ENCODE measurements around the gene HS6ST1. TPM values are rescaled to one million over a fixed set of nuclear protein-coding genes. Genes with fewer than 3 reads are reported as not detected.

The HS6ST1 gene
- total and polyA plus RNA-seq, 5 experiments from 2014 or later = 3.2 to 15.2 (median 4.2) TPM

GRCh38 chr2:128250229-128251025, 68.2 kb downstream of the HS6ST1 start:
- H3K4me3 Mint-ChIP-seq = no peak overlapping the region
- peaks cover 2 to 9% (median 3%) of the 10 kb centered on the region in 4 donors for H3K4me1 Mint-ChIP-seq
- no peaks in the 10 kb centered on the region for H3K36me3 Mint-ChIP-seq
- no peaks in the 10 kb centered on the region for H3K9me3 Mint-ChIP-seq
- no peak overlapping the region for H3K27ac Mint-ChIP-seq
- H3K27me3 Mint-ChIP-seq = peaks cover 0 to 3% (median 0%) of the 10 kb centered on the region in 5 donors
- POLR2A ChIA-PET = no interaction called here
- ATAC-seq = no peak
- no peak for DNase-seq

- no peak for DNase-seq
- Mint-ChIP-seq H3K27me3 (peaks cover 0 to 3% (median 0%) of the 10 kb centered on the region in 5 donors), H3K27ac (no peak overlapping the region), H3K9me3 (no peaks in the 10 kb centered on the region), H3K4me1 (peaks cover 2 to 9% (median 3%) of the 10 kb centered on the region in 4 donors), H3K4me3 (no peak overlapping the region), H3K36me3 (no peaks in the 10 kb centered on the region)
- ATAC-seq = no peak
- POLR2A ChIA-PET = no interaction called here
Measured at GRCh38 chr2:128249555-128249954, 69.1 kb downstream of the HS6ST1 start.

GRCh38 chr2:128245813-128246212, 72.9 kb downstream of the HS6ST1 start:
- Mint-ChIP-seq H3K4me1 (peaks cover 2 to 9% (median 3%) of the 10 kb centered on the region in 4 donors), H3K27ac (no peak overlapping the region), H3K4me3 (no peak overlapping the region), H3K27me3 (no peaks in the 10 kb centered on the region), H3K9me3 (no peaks in the 10 kb centered on the region), H3K36me3 (no peaks in the 10 kb centered on the region)
- ATAC-seq (no peak), DNase-seq (no peak)
- POLR2A ChIA-PET = no interaction called here

GRCh38 chr2:128241896-128242295, 76.8 kb downstream of the HS6ST1 start:
- H3K4me3 Mint-ChIP-seq = no peak overlapping the region
- H3K27ac Mint-ChIP-seq = peak overlapping the region in 1 of 10 donors; percentile 35
- H3K36me3 Mint-ChIP-seq = no peaks in the 10 kb centered on the region
- peaks cover 0 to 4% (median 0%) of the 10 kb centered on the region in 5 donors for H3K27me3 Mint-ChIP-seq
- POLR2A ChIA-PET = no interaction called here
- H3K9me3 Mint-ChIP-seq = no peaks in the 10 kb centered on the region
- peaks cover under 1 to 9% (median 3%) of the 10 kb centered on the region in 4 donors for H3K4me1 Mint-ChIP-seq
- DNase-seq (no peak), ATAC-seq (no peak)

GRCh38 chr2:128237911-128238697, 80.6 kb downstream of the HS6ST1 start:
- ATAC-seq (no peak), DNase-seq (no peak)
- Mint-ChIP-seq H3K27ac (no peak overlapping the region), H3K36me3 (no peaks in the 10 kb centered on the region), H3K9me3 (no peaks in the 10 kb centered on the region), H3K27me3 (peaks cover 0 to 6% (median 0%) of the 10 kb centered on the region in 5 donors), H3K4me1 (peaks cover 0 to 7% (median 3%) of the 10 kb centered on the region in 4 donors), H3K4me3 (no peak overlapping the region)
- POLR2A ChIA-PET = no interaction called here

GRCh38 chr2:128237081-128237534, 81.6 kb downstream of the HS6ST1 start:
- POLR2A ChIA-PET = no interaction called here
- DNase-seq = no peak
- Mint-ChIP-seq H3K4me3 (no peak overlapping the region), H3K4me1 (peaks cover 0 to 7% (median 3%) of the 10 kb centered on the region in 4 donors), H3K36me3 (no peaks in the 10 kb centered on the region), H3K27me3 (peaks cover 0 to 8% (median 0%) of the 10 kb centered on the region in 5 donors), H3K9me3 (no peaks in the 10 kb centered on the region), H3K27ac (no peak overlapping the region)
- ATAC-seq = no peak

GRCh38 chr2:128236491-128237035, 82.1 kb downstream of the HS6ST1 start:
- DNase-seq (no peak), ATAC-seq (no peak)
- H3K9me3 Mint-ChIP-seq = no peaks in the 10 kb centered on the region
- POLR2A ChIA-PET = no interaction called here
- H3K4me1 Mint-ChIP-seq = peaks cover 0 to 7% (median 3%) of the 10 kb centered on the region in 4 donors
- H3K4me3 Mint-ChIP-seq = no peak overlapping the region
- H3K36me3 Mint-ChIP-seq = no peaks in the 10 kb centered on the region
- H3K27ac Mint-ChIP-seq = no peak overlapping the region
- peaks cover 0 to 8% (median 0%) of the 10 kb centered on the region in 5 donors for H3K27me3 Mint-ChIP-seq

- no peak for ATAC-seq
- no peaks in the 10 kb centered on the region for H3K9me3 Mint-ChIP-seq
- H3K27me3 Mint-ChIP-seq = peaks cover 0 to 8% (median 0%) of the 10 kb centered on the region in 5 donors
- POLR2A ChIA-PET = no interaction called here
- DNase-seq = no peak
- peaks cover 0 to 7% (median 3%) of the 10 kb centered on the region in 4 donors for H3K4me1 Mint-ChIP-seq
- no peaks in the 10 kb centered on the region for H3K36me3 Mint-ChIP-seq
- H3K4me3 Mint-ChIP-seq = no peak overlapping the region
- H3K27ac Mint-ChIP-seq = no peak overlapping the region
Measured at GRCh38 chr2:128235581-128235980, 83.1 kb downstream of the HS6ST1 start.

GRCh38 chr2:128234613-128235012, 84.1 kb downstream of the HS6ST1 start:
- Mint-ChIP-seq H3K36me3 (no peaks in the 10 kb centered on the region), H3K27ac (no peak overlapping the region), H3K4me1 (peaks cover 0 to 7% (median 3%) of the 10 kb centered on the region in 4 donors), H3K9me3 (no peaks in the 10 kb centered on the region), H3K4me3 (peak overlapping the region in 4 of 10 donors; percentile 6 to 51 (median 42)), H3K27me3 (peaks cover 0 to 6% (median 0%) of the 10 kb centered on the region in 5 donors)
- ATAC-seq (no peak), DNase-seq (no peak)
- POLR2A ChIA-PET = interaction anchor here (0.6 kb wide), 1 partner anchor 35 kb away, joined by 4 read pairs; no protein-coding TSS in a partner anchor

GRCh38 chr2:128233790-128234395, 84.8 kb downstream of the HS6ST1 start:
- no peaks in the 10 kb centered on the region for H3K9me3 Mint-ChIP-seq
- H3K4me3 Mint-ChIP-seq = peak overlapping the region; percentile 77 to 93 (median 89)
- ATAC-seq (no peak), DNase-seq (no peak)
- H3K4me1 Mint-ChIP-seq = peaks cover 0 to 7% (median 3%) of the 10 kb centered on the region in 4 donors
- H3K27me3 Mint-ChIP-seq = peaks cover 0 to 5% (median 0%) of the 10 kb centered on the region in 5 donors
- no peaks in the 10 kb centered on the region for H3K36me3 Mint-ChIP-seq
- H3K27ac Mint-ChIP-seq = peak overlapping the region in 5 of 10 donors; percentile 17 to 89 (median 63)
- POLR2A ChIA-PET = interaction anchor here (0.6 kb wide), 1 partner anchor 34 kb away, joined by 4 read pairs; no protein-coding TSS in a partner anchor

- H3K4me3 Mint-ChIP-seq = peak overlapping the region; percentile 77 to 93 (median 89)
- POLR2A ChIA-PET = no interaction called here
- ATAC-seq = peak; percentile 96
- H3K36me3 Mint-ChIP-seq = no peaks in the 10 kb centered on the region
- DNase-seq = peak; percentile 63 to 89 (median 78)
- H3K27ac Mint-ChIP-seq = peak overlapping the region in 5 of 10 donors; percentile 17 to 89 (median 63)
- H3K4me1 Mint-ChIP-seq = peaks cover 0 to 7% (median 3%) of the 10 kb centered on the region in 4 donors
- H3K9me3 Mint-ChIP-seq = no peaks in the 10 kb centered on the region
- peaks cover 0 to 5% (median 0%) of the 10 kb centered on the region in 5 donors for H3K27me3 Mint-ChIP-seq
Measured at GRCh38 chr2:128232965-128233789, 85.5 kb downstream of the HS6ST1 start.

Data from naive thymus-derived CD8-positive, alpha-beta T cell (primary cell).